ENCODE results near the gene MTHFSD. TPM values are rescaled to one million over a fixed set of nuclear protein-coding genes. Genes with fewer than 3 reads are reported as not detected.

The MTHFSD gene
- total RNA-seq, 1 donor from 2014 or later: 35.0 TPM

DNA sequence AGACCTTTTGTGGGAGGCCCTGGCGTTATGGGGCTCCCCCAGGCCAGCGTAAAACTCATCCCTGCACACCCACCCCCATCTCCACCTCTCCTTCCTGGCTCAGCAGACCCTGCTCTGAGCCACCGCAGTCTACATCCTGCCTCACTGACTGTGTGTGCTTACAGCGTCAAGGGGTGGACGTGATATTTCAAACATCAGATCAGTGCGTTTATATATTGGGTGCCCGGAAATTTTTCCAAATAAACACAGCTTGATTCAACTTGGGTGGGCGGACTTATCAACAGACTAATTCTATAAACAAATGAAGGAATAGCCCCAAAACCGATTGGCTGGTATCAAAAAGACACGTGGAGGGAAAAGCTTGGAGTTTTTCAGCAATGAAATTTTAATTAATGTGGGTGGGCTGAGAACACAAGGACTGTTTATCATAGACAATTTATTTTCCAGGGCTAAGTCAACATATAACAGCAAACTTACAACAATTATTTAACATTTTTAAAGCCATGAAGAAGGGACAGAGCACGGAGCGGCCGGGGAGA, 23.1 kb upstream of the MTHFSD start, which contains the start of gene FOXL1:
TSS of gene FOXL1 (plus strand) at position 489 of the 539 bp plus-strand sequence. CDS start 175 bp downstream, outside the sequence.
- intact Hi-C loops (cut with micrococcal nuclease): loop anchor here (5.0 kb wide), 1 partner anchor 499 kb away; no protein-coding TSS in a partner anchor
- Mint-ChIP-seq H3K4me1 (peaks cover 15% of the 10 kb centered on the region), H3K27ac (no peak within 1 kb of the TSS), H3K27me3 (peaks cover 72% of the 10 kb centered on the region), H3K4me3 (no peak within 1 kb of the TSS), H3K36me3 (ENCODE audit: low read depth) (no peaks in the 10 kb centered on the region), H3K9me3 (no peaks in the 10 kb centered on the region)
- DNase-seq: no peak
- POLR2A ChIA-PET: no interaction called here
- TF ChIP-seq, protein P1, sequence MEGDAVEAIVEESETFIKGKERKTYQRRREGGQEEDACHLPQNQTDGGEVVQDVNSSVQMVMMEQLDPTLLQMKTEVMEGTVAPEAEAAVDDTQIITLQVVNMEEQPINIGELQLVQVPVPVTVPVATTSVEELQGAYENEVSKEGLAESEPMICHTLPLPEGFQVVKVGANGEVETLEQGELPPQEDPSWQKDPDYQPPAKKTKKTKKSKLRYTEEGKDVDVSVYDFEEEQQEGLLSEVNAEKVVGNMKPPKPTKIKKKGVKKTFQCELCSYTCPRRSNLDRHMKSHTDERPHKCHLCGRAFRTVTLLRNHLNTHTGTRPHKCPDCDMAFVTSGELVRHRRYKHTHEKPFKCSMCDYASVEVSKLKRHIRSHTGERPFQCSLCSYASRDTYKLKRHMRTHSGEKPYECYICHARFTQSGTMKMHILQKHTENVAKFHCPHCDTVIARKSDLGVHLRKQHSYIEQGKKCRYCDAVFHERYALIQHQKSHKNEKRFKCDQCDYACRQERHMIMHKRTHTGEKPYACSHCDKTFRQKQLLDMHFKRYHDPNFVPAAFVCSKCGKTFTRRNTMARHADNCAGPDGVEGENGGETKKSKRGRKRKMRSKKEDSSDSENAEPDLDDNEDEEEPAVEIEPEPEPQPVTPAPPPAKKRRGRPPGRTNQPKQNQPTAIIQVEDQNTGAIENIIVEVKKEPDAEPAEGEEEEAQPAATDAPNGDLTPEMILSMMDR (IDR thresholded peaks at IDR 0.05): no peak
- CTCF ChIA-PET: no interaction called here
- no peak for ATAC-seq (ENCODE audit: low read depth)

DNA sequence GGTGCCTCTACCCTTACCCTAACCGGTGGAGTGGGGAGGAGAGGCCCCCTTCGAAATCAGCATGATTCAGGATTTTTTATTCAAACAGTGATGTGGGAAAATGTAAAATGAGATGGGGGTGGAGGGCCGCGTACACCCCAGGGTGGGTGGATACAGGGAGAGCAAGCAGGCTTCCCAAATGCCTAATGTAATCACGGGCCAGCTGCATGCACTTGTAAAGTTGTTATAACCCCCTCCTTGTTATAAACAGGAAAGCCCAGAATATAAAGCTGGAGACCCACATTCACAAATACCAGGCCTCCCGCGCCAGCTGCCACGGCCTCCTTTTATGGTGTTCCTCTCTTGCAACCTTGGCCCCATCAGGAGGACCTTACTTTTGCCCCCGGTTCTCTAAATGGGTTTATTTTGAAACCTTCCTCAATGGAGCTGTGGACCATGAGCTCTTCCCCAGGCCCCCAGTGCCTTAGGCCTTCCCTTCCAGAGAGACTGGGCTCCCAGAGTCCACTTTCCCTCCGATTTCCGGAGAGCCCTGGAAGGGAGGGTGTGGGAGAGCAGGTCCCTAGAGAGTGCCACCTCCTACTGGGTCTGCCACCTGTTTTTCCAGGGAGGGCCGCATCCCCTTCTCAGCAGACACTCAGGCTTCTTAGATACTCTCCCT, 22.4 kb upstream of the MTHFSD start:
- H3K4me3 Mint-ChIP-seq: no peak overlapping the region
- H3K9me3 Mint-ChIP-seq: no peaks in the 10 kb centered on the region
- no peaks in the 10 kb centered on the region for H3K36me3 Mint-ChIP-seq (ENCODE audit: low read depth)
- CTCF ChIA-PET: no interaction called here
- POLR2A ChIA-PET: no interaction called here
- peaks cover 74% of the 10 kb centered on the region for H3K27me3 Mint-ChIP-seq
- no peak overlapping the region for H3K27ac Mint-ChIP-seq
- no peak for ATAC-seq (ENCODE audit: low read depth)
- DNase-seq: no peak
- intact Hi-C loops (cut with micrococcal nuclease): loop anchor here (5.0 kb wide), 1 partner anchor 500 kb away; no protein-coding TSS in a partner anchor
- H3K4me1 Mint-ChIP-seq: peaks cover 15% of the 10 kb centered on the region
- TF ChIP-seq, protein P1 (IDR thresholded peaks at IDR 0.05): no peak

DNA sequence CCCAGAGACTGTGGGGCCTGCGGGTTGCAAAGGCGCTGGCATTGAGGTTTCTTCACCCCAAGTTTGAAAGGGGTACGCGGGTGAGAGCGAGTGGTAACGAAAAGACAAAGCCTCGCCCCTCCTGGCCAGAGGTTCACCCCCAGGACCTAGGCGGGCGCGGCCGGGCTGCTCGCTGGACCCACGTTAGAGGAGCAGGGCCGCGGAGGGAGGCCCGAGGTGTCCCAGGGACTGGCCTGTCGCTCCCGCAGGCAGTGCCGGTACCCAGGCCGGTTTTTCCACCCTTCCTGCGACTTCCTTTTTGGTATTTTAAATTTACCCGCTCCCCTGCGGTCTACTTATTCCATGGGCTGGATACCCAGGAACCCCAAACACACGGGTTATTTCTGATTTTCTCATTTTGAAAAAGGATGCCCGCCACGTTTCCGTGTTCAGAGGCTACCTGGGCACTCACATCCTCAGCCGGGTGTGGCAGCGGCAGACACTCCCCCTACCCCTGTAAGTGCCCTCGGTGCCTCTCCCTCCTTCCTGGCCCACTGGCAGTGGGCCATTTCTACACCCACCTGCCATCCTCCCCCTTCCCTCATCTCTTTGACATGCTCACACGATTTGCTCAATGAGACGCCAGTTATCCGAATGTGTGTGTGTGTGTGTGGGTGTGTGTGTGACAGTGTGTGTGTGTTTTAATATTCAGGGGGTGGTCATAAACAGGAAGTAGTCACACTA, 21.7 kb upstream of the MTHFSD start:
- H3K27ac Mint-ChIP-seq: no peak overlapping the region
- H3K27me3 Mint-ChIP-seq: peaks cover 78% of the 10 kb centered on the region
- TF ChIP-seq, protein P1 (IDR thresholded peaks at IDR 0.05): no peak
- peaks cover 15% of the 10 kb centered on the region for H3K4me1 Mint-ChIP-seq
- intact Hi-C loops (cut with micrococcal nuclease): loop anchor here (5.0 kb wide), 1 partner anchor 501 kb away; no protein-coding TSS in a partner anchor
- no peak for ATAC-seq (ENCODE audit: low read depth)
- ChIA-PET POLR2A (no interaction called here), CTCF (no interaction called here)
- no peaks in the 10 kb centered on the region for H3K36me3 Mint-ChIP-seq (ENCODE audit: low read depth)
- H3K9me3 Mint-ChIP-seq: no peaks in the 10 kb centered on the region
- DNase-seq: no peak
- peak overlapping the region; percentile 75 for H3K4me3 Mint-ChIP-seq

DNA sequence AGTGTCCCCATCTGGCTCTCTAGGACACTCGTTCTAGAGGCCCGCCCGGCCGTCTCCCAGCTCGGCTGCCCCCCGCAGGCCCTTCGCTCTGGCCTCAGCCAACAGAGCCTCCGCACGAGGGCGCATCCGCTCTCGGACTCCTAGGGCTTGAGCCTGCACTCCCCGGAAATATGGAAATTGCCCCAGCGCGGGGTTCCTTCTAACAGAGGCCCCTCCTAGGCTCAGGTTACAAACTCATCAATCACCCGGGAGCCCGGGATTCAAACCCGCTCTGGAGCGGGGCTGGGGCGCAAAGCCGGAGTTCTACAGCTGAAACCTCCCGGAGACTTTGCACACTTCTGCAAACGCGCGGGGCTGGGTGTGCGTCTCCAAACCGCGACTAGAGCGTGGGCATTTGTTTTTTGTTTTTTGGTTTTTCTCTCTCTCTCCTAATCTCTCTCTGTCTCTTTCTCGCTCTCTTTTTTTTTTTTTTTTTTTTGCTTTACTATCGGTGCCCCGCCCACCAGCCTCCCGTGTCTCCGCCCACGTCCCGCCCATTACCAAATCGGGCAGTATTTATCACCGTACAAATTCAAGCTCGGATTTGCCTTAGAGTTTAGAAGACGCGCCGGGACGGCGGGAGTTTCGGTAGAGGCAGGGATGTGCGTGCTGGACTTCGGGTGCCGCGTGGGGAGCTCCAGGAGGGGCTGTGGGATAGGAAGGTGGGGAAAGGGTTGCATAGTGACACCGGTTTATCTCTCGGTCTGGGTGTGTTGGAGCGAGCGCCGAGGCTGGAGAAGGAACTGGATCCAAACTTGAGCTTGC, 20.9 kb upstream of the MTHFSD start:
- Mint-ChIP-seq H3K4me3 (peak overlapping the region; percentile 75), H3K36me3 (ENCODE audit: low read depth) (no peaks in the 10 kb centered on the region), H3K9me3 (no peaks in the 10 kb centered on the region), H3K27ac (no peak overlapping the region), H3K4me1 (peaks cover 15% of the 10 kb centered on the region), H3K27me3 (peaks cover 78% of the 10 kb centered on the region)
- ChIA-PET POLR2A (interaction anchor here (0.7 kb wide), 1 partner anchor 21 kb away, joined by 7 read pairs; no protein-coding TSS in a partner anchor), CTCF (no interaction called here)
- TF ChIP-seq, protein P1 (IDR thresholded peaks at IDR 0.05): no peak
- ATAC-seq (ENCODE audit: low read depth) (peak; percentile 54), DNase-seq (no peak)
- intact Hi-C loops (cut with micrococcal nuclease): loop anchor here (5.0 kb wide), 1 partner anchor 501 kb away; no protein-coding TSS in a partner anchor

Measured in activated B cell treated with CpG ODN at 0.5 μM for 24 hours (primary cell).